Astrocyte (in vitro differentiated cells and primary cell): ENCODE results near the gene VPS13D.

Source experiments
- EZH2 ChIP-seq: IDR thresholded peaks from 2 replicates; pipeline ENCODE4 v1.6.1; 2012; ENCODE audit warnings: mild to moderate bottlenecking, low read length, inconsistent platforms; ENCODE audit not compliant: insufficient read depth
- TF ChIP-seq, protein P1 (sequence below): IDR thresholded peaks from 2 replicates; pipeline ENCODE4 v1.5.1; 2011; ENCODE audit warnings: low read depth, mild to moderate bottlenecking, inconsistent platforms, low read length, moderate library complexity; ENCODE audit not compliant: insufficient read depth

DNA sequence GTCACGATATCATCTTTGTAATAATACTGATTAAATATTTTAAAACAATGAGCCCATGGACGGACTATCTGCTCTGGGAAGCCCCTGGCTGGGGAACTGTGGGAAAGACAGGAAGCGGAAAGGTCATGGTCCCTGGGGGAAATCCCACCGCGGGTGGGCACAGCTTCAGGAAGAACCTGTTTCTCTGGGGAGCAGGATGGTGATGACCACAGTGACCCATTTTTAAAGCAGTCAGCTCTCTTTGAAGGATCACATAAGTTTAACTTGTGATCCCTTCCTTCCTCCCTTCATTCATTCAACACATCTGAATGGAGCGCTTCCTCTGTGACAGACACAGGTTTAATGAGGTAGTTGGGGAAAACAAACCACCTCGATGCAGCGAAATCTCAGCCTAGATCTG is 315.2 kb downstream of the VPS13D start:
- no peak for TF ChIP-seq EZH2
- TF ChIP-seq, protein P1, sequence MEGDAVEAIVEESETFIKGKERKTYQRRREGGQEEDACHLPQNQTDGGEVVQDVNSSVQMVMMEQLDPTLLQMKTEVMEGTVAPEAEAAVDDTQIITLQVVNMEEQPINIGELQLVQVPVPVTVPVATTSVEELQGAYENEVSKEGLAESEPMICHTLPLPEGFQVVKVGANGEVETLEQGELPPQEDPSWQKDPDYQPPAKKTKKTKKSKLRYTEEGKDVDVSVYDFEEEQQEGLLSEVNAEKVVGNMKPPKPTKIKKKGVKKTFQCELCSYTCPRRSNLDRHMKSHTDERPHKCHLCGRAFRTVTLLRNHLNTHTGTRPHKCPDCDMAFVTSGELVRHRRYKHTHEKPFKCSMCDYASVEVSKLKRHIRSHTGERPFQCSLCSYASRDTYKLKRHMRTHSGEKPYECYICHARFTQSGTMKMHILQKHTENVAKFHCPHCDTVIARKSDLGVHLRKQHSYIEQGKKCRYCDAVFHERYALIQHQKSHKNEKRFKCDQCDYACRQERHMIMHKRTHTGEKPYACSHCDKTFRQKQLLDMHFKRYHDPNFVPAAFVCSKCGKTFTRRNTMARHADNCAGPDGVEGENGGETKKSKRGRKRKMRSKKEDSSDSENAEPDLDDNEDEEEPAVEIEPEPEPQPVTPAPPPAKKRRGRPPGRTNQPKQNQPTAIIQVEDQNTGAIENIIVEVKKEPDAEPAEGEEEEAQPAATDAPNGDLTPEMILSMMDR: no peak
